ENCODE data around the gene GIPC3. TPM values are rescaled to one million over a fixed set of nuclear protein-coding genes. Genes with fewer than 3 reads are reported as not detected.

The GIPC3 gene
- total RNA-seq, 1 experiment from 2014 or later: not detected

GRCh38 chr19:3556423-3556977 lies 28.8 kb upstream of the GIPC3 start:
- BruUV-seq (replicated peaks): no TSS peak
- Mint-ChIP-seq H3K27ac (ENCODE audit: low read depth, unreplicated experiment) (peak overlapping the region; percentile 89), H3K4me1 (ENCODE audit: insufficient read depth, unreplicated experiment) (peaks cover 10% of the 10 kb centered on the region), H3K9me3 (ENCODE audit: unreplicated experiment) (no peaks in the 10 kb centered on the region), H3K4me3 (ENCODE audit: unreplicated experiment) (peak overlapping the region; percentile 99), H3K36me3 (ENCODE audit: insufficient read depth, unreplicated experiment) (peaks cover 24% of the 10 kb centered on the region), H3K27me3 (ENCODE audit: insufficient read depth, unreplicated experiment) (no peaks in the 10 kb centered on the region)
- no peak for TF ChIP-seq CTCF (IDR thresholded peaks at IDR 0.05; ENCODE audit: unreplicated experiment)
- CTCF ChIA-PET: interaction anchor here (0.6 to 4.6 kb wide), 10 partner anchors 11 to 791 kb away, joined by 3 to 22 read pairs (median 4); partner anchors contain the start of gene TEKTIP1
- DNase-seq (ENCODE audit: unreplicated experiment): no peak
- POLR2A ChIA-PET: interaction anchor here (0.6 to 2.4 kb wide), 16 partner anchors 8 to 844 kb away, joined by 3 to 18 read pairs (median 4); partner anchors contain the start of genes APBA3, DOHH, HMG20B and MRPL54
- intact Hi-C loops (cut with micrococcal nuclease): loop anchor here (10.0 kb wide), 1 partner anchor 148 kb away; the partner anchor contains the start of genes PIP5K1C and TJP3

GRCh38 chr19:3556978-3557460 lies 28.3 kb upstream of the GIPC3 start:
- BruUV-seq (replicated peaks): no TSS peak
- POLR2A ChIA-PET: interaction anchor here (0.6 to 2.4 kb wide), 15 partner anchors 9 to 843 kb away, joined by 3 to 18 read pairs (median 4); partner anchors contain the start of genes APBA3, DOHH, HMG20B and MRPL54
- Mint-ChIP-seq H3K27me3 (ENCODE audit: insufficient read depth, unreplicated experiment) (no peaks in the 10 kb centered on the region), H3K4me1 (ENCODE audit: insufficient read depth, unreplicated experiment) (peaks cover 10% of the 10 kb centered on the region), H3K36me3 (ENCODE audit: insufficient read depth, unreplicated experiment) (peaks cover 18% of the 10 kb centered on the region), H3K9me3 (ENCODE audit: unreplicated experiment) (no peaks in the 10 kb centered on the region), H3K27ac (ENCODE audit: low read depth, unreplicated experiment) (peak overlapping the region; percentile 89), H3K4me3 (ENCODE audit: unreplicated experiment) (peak overlapping the region; percentile 99)
- DNase-seq (ENCODE audit: unreplicated experiment): peak; percentile 63
- CTCF ChIA-PET: interaction anchor here (0.6 to 4.6 kb wide), 6 partner anchors 12 to 211 kb away, joined by 3 to 22 read pairs (median 4); partner anchors contain the start of gene TEKTIP1
- no peak for TF ChIP-seq CTCF (IDR thresholded peaks at IDR 0.05; ENCODE audit: unreplicated experiment)
- intact Hi-C loops (cut with micrococcal nuclease): loop anchor here (1.0 to 10.0 kb wide), 2 partner anchors 15 to 148 kb away; partner anchors contain the start of genes HMG20B, PIP5K1C and TJP3

GRCh38 chr19:3557461-3558248 lies 27.6 kb upstream of the GIPC3 start, which contains the start of gene MFSD12:
MFSD12 (minus strand) TSS chr19:3557586; CDS start chr19:3557403, 183 bp downstream.
- BruUV-seq (replicated peaks): no TSS peak
- TF ChIP-seq CTCF (IDR thresholded peaks at IDR 0.05; ENCODE audit: unreplicated experiment): no peak
- Mint-ChIP-seq H3K27me3 (ENCODE audit: insufficient read depth, unreplicated experiment) (no peaks in the 10 kb centered on the region), H3K4me1 (ENCODE audit: insufficient read depth, unreplicated experiment) (peaks cover 10% of the 10 kb centered on the region), H3K4me3 (ENCODE audit: unreplicated experiment) (peak within 1 kb of the TSS; percentile 99), H3K36me3 (ENCODE audit: insufficient read depth, unreplicated experiment) (peaks cover 14% of the 10 kb centered on the region), H3K27ac (ENCODE audit: low read depth, unreplicated experiment) (peak within 1 kb of the TSS; percentile 89), H3K9me3 (ENCODE audit: unreplicated experiment) (no peaks in the 10 kb centered on the region)
- intact Hi-C loops (cut with micrococcal nuclease): loop anchor here (1.0 to 10.0 kb wide), 2 partner anchors 15 to 147 kb away; partner anchors contain the start of genes HMG20B, PIP5K1C and TJP3
- peak; percentile 96 for DNase-seq (ENCODE audit: unreplicated experiment)
- ChIA-PET CTCF (interaction anchor here (0.6 to 4.6 kb wide), 6 partner anchors 12 to 143 kb away, joined by 3 to 22 read pairs (median 4); partner anchors contain the start of genes DOHH and TEKTIP1), POLR2A (interaction anchor here (0.7 to 2.4 kb wide), 13 partner anchors 10 to 204 kb away, joined by 3 to 18 read pairs (median 4); partner anchors contain the start of genes APBA3, CACTIN, HMG20B and MRPL54)

Measured in MCF 10A (cell line).